Breast epithelium (tissue), 3 donors: ENCODE results near the gene STARD13.

Experiments used
- CTCF ChIP-seq, 3 donors: fragments of 450-650 bp; IDR thresholded peaks; one replicate each; pipeline ENCODE4 v1.5.1; 2016 to 2017; ENCODE audit warnings: antibody characterized with exemption in 3 of 3, mild to moderate bottlenecking in 3 of 3, moderate library complexity in 3 of 3
- POLR2A ChIP-seq: fragments of 450-650 bp; IDR thresholded peaks from one replicate; pipeline ENCODE4 v1.6.1; 2016; ENCODE audit warnings: antibody characterized with exemption, mild to moderate bottlenecking, moderate library complexity
- POLR2AphosphoS5 ChIP-seq, 3 donors: sonication (generic); formaldehyde crosslinking; IDR thresholded peaks; one replicate each; pipeline ENCODE4 v1.6.1; 2017; ENCODE audit warnings: antibody characterized with exemption in 3 of 3

- no peak for TF ChIP-seq CTCF (IDR thresholded peaks at IDR 0.05)
- TF ChIP-seq POLR2A = no peak
- TF ChIP-seq POLR2AphosphoS5 (IDR thresholded peaks at IDR 0.05) = no peak
Observed at GRCh38 chr13:33107361-33107760, 178.2 kb downstream of the STARD13 start.
